ENCODE measurements around the gene DNASE1L1. TPM values are rescaled to one million over a fixed set of nuclear protein-coding genes. Genes with fewer than 3 reads are reported as not detected.
A peak's percentile ranks its signal among the peaks of the same experiment; 100 is the strongest.
"Not testable (repeated sequence)": the region's sequence is repeated elsewhere in the genome, so short reads cannot be mapped to it uniquely, and the experiment has no call there.

The DNASE1L1 gene
- total RNA-seq, 1 donor from 2014 or later: 58.7 TPM

GRCh38 chrX:154396363-154396762, 12.7 kb downstream of the DNASE1L1 start:
- DNase-seq; intact Hi-C loops (cut with micrococcal nuclease); ATAC-seq: not testable (repeated sequence)

- ATAC-seq: peak; percentile 87
- DNase-seq; intact Hi-C loops (cut with micrococcal nuclease): not testable (repeated sequence)
Measured at GRCh38 chrX:154389812-154390747, 19.0 kb downstream of the DNASE1L1 start.

GRCh38 chrX:154388649-154389048, 20.4 kb downstream of the DNASE1L1 start:
- DNase-seq; intact Hi-C loops (cut with micrococcal nuclease): not testable (repeated sequence)
- peak; percentile 7 for ATAC-seq

DNA sequence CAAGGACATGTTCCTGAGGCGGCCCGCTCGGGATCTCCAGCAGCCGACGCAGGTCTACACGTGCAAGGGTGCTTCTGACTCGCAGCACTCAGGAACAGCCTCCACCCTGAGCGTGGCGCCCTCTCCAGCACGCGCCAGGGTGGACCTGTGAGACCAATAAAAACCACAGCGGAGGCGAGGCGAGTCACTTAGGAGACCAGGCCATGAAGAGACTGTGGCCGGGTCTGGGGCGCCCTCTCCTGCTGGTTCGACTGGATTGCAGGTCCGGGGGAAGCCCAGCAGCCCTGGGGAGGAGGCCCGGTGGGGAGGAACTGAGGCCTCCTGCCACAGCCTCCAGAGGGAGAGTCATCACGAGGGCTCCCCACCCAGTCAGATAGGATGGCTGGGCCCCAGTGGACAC, 21.0 kb downstream of the DNASE1L1 start:
- ATAC-seq: peak; percentile 30
- intact Hi-C loops (cut with micrococcal nuclease); DNase-seq: not testable (repeated sequence)

- DNase-seq (no peak), ATAC-seq (peak; percentile 8)
- intact Hi-C loops (cut with micrococcal nuclease): no loop called here
Measured at GRCh38 chrX:154384284-154384892, 24.7 kb downstream of the DNASE1L1 start.

- intact Hi-C loops (cut with micrococcal nuclease): no loop called here
- no peak for ATAC-seq
- DNase-seq: no peak
Measured at GRCh38 chrX:154383359-154384283, 25.4 kb downstream of the DNASE1L1 start.

DNA sequence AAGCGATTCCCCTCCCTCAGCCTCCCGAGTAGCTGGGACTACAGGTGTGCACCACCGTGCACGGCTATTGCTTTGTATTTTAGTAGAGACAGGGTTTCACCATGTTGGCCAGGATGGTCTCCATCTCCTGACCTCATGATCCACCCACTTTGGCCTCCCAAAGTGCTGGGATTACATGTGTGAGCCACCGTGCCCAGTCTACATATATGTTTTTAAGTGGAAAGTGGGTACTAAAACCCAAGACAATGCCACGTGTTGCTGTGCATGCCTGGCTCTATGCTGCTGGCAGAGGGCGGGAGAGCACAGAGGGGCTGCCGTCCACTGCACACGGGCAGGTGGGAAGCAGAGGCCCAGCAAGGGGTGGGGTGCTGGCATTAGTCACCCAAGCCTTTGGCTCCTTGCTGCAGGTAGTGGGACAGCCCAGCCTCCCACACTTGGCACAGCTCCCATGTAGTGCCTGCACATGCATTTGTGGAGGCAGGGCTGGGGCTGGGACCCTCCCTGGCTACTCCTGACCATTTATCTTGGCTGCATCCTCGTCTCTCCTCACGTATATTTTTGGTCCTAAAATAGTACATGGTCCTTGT, 26.5 kb downstream of the DNASE1L1 start:
- no peak for ATAC-seq
- DNase-seq: no peak
- intact Hi-C loops (cut with micrococcal nuclease): no loop called here

DNA sequence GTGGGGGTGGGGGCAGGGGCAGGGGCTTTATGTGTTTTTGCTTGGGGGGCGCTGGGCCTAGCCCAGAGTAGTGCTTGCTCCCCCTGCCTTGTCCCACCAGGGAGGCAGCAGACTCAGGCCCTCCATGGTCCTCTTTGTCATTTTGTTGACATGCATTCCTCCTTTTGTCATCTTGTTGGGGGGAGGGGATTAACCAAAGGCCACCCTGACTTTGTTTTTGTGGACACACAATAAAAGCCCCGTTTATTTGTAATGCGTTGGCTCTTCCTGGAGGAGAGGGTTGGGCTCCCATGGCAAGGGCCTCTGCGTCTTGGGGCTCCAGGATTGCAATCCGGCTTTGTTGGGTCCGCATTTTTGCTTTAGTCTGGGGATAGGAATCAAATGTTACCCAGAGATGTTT, 27.8 kb downstream of the DNASE1L1 start:
- intact Hi-C loops (cut with micrococcal nuclease): no loop called here
- DNase-seq: peak; percentile 13
- no peak for ATAC-seq

DNA sequence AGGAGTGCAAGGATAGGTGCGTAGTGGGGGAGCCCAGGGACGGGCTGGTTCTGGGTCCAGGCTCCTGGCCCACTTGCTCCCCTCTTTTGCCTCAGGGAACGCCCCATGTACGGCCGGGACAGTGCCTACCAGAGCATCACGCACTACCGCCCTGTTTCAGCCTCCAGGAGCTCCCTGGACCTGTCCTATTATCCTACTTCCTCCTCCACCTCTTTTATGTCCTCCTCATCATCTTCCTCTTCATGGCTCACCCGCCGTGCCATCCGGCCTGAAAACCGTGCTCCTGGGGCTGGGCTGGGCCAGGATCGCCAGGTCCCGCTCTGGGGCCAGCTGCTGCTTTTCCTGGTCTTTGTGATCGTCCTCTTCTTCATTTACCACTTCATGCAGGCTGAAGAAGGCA, 28.3 kb downstream of the DNASE1L1 start:
- no peak for ATAC-seq
- intact Hi-C loops (cut with micrococcal nuclease): no loop called here
- peak; percentile 22 for DNase-seq

GRCh38 chrX:154380153-154380552, 28.9 kb downstream of the DNASE1L1 start:
- intact Hi-C loops (cut with micrococcal nuclease): no loop called here
- DNase-seq (peak; percentile 29), ATAC-seq (no peak)

GRCh38 chrX:154379569-154379951, 29.5 kb downstream of the DNASE1L1 start:
- no peak for ATAC-seq
- DNase-seq: no peak
- intact Hi-C loops (cut with micrococcal nuclease): no loop called here

GRCh38 chrX:154378799-154379568, 30.1 kb downstream of the DNASE1L1 start, which contains the start of gene EMD:
EMD (plus strand) TSS chrX:154379295; CDS start chrX:154379485, 190 bp downstream.
- ATAC-seq (peak; percentile 90), DNase-seq (peak; percentile 98)
- intact Hi-C loops (cut with micrococcal nuclease): no loop called here

DNA sequence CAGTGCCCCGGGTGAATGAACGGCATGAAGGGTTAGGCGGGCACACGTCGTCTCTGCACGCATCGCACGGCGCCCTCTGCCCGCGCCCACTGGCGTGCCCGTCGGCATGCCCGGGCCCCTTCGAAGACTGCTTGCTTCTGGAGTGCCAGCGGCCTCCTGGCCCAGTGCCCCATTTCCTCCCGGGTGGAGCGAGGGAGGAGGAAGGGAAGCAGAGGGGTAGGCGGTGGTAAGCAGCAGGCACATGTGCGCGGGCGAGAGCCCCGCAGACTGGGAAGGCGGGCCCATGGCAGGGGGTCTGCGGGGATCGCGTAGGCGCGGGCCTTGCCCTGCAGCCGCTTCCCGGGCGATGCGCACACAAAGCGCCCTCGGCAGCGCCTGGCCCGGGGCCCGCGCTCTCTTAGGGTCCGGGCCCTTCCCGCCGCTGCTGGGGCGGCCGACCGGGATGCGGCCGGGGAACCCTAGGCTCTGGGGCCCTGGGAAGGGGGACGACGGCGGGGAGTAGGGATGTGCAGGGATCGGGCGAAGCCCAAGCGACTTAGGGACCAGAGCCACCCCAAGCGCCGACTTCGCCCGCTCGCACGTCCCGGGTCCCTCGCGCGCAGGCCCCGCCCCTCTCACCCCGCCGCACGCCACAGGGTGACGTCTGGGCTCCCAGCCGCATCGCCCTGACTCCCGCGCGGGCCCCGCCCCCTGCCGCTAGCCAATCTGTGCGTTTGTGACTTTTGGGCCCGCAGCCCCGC, 30.8 kb downstream of the DNASE1L1 start:
- DNase-seq: peak; percentile 80
- peak; percentile 13 for ATAC-seq
- intact Hi-C loops (cut with micrococcal nuclease): no loop called here

GRCh38 chrX:154376774-154377173, 32.3 kb downstream of the DNASE1L1 start:
- ATAC-seq (no peak), DNase-seq (no peak)
- intact Hi-C loops (cut with micrococcal nuclease): no loop called here

DNA sequence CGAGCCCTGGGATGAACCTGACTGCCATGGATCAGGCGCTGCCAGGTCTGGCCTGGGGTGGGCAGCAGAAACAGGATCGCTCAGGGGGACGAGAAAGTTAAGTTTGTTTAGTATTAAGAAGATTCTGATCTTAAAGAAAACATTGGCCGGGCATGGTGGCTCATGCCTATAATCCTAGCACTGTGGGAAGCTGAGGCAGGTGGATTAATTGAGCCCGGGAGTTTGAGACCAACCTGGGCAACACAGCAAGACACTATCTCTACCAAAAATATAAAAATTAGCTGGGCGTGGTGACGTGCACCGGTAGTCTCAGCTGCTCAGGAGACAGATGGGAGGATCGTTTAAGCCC, 33.9 kb downstream of the DNASE1L1 start:
- DNase-seq (no peak), ATAC-seq (no peak)
- intact Hi-C loops (cut with micrococcal nuclease): no loop called here

- intact Hi-C loops (cut with micrococcal nuclease): no loop called here
- ATAC-seq: no peak
- peak; percentile 71 for DNase-seq
Measured at GRCh38 chrX:154374313-154375155, 34.5 kb downstream of the DNASE1L1 start, which contains the start of gene FLNA. FLNA (minus strand) TSS chrX:154374634; CDS start chrX:154371245, 3,389 bp downstream.

All from left ventricle myocardium superior (tissue), 1 donor.